ENCODE measurements around the gene SLC25A23. TPM values are rescaled to one million over a fixed set of nuclear protein-coding genes. Genes with fewer than 3 reads are reported as not detected.

The SLC25A23 gene
- total and polyA plus RNA-seq, 5 donors = 59.6 to 95.5 (median 86.6) TPM

DNA sequence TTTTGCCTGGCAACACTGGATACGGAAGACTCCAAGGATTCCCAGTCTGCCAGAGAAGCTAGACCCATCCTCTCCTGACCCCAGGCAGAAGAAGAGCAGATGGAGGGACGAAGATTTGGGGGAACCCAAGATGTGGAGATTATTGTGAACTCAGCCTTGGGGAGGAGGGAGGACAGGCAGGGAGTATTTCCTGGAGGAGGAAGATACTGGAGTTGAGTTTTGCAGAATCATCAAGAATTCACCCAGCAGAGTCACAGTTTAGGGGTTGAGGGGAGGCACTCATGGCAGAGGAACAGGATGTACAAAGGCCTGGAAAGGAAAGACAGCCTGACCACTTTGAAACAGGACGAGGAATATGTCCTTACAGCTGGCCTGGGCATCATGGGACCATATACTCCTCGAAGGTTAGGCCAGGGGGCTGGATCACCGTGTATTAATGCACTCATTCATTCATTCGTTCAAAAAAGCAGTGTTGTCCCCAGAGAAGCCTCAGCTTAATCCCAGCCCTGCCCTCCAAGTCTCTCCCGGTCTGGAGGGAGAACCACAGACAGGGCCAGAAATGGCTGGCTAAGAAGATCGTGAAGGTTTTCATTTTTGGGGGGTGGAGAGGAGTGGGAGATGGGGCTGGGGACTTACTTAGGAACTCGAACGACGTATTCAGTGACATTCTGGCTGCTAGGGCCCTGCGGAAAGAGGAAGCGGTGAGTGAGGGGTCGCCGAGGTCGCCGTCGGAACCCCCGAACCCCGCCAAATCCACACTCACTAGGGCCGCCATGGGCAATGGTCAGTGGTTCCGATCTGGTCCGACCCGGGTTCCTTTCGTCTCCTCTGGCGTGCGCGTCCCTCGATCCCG, 67.1 kb downstream of the SLC25A23 start:
- peak overlapping the region; percentile 61 for H3K27ac ChIP-seq (ENCODE audit: low read length)
- H3K9me3 ChIP-seq (ENCODE audit: control insufficient read depth, low read length) = no peaks in the 10 kb centered on the region
- intact Hi-C loops (cut with DNase I) = no loop called here
- peaks cover 4% of the 10 kb centered on the region for H3K4me1 ChIP-seq (ENCODE audit: control insufficient read depth, insufficient read depth, low read length)
- peak overlapping the region; percentile 76 for H3K4me3 ChIP-seq (ENCODE audit: low read length)
- H3K27me3 ChIP-seq (ENCODE audit: control insufficient read depth, insufficient read depth) = no peaks in the 10 kb centered on the region
- ATAC-seq (no peak), DNase-seq (no peak)
- WGBS = 7% methylated on average over 30 of the region's 30 CpGs

Small RNAs within 50 kb of the gene (microRNA-seq; reads per million reads assigned to microRNA genes)
- gene MIR3940 = 0.54 to 1.3 reads per million in 2 donors
- 0 reads per million in 2 donors for gene MIR6790

Other genes starting within 250 kb of the SLC25A23 start
- gene MLLT1, start 179.8 kb downstream of the SLC25A23 start, total RNA-seq = 10 to 100 TPM; 62.5 to 67.3 (median 65.5) TPM
- 34.8 TPM for gene MLLT1, start 179.8 kb downstream of the SLC25A23 start, polyA plus RNA-seq
- gene ACER1, start 126.2 kb downstream of the SLC25A23 start, total RNA-seq = not detected
- not detected for gene ACER1, start 126.2 kb downstream of the SLC25A23 start, polyA plus RNA-seq
- gene CLPP, start 98.3 kb downstream of the SLC25A23 start, total RNA-seq = 10 to 100 TPM; 61.5 to 79.5 (median 68.6) TPM
- gene CLPP, start 98.3 kb downstream of the SLC25A23 start, polyA plus RNA-seq = 73.0 TPM
- gene ALKBH7, start 87.0 kb downstream of the SLC25A23 start, total RNA-seq = 100 to 1,000 TPM in 3 of 4 donors, 10 to 100 TPM in 1; 95.6 to 127 (median 119) TPM
- 99.0 TPM for gene ALKBH7, start 87.0 kb downstream of the SLC25A23 start, polyA plus RNA-seq
- 1 to 10 TPM in 2 of 4 donors, under 1 TPM in 2; 0.68 to 1.3 (median 0.99) TPM for gene PSPN, start 83.9 kb downstream of the SLC25A23 start, total RNA-seq
- gene PSPN, start 83.9 kb downstream of the SLC25A23 start, polyA plus RNA-seq = 0.50 TPM
- 10 to 100 TPM; 30.8 to 39.8 (median 34.3) TPM for gene GTF2F1, start 66.6 kb downstream of the SLC25A23 start, total RNA-seq
- gene GTF2F1, start 66.6 kb downstream of the SLC25A23 start, polyA plus RNA-seq = 33.8 TPM
- 100 to 1,000 TPM; 105 to 134 (median 112) TPM for gene KHSRP, start 35.0 kb downstream of the SLC25A23 start, total RNA-seq
- gene KHSRP, start 35.0 kb downstream of the SLC25A23 start, polyA plus RNA-seq = 84.8 TPM
- gene SLC25A41, start 26.0 kb downstream of the SLC25A23 start, total RNA-seq = under 1 TPM; 0.21 to 0.54 (median 0.29) TPM
- gene SLC25A41, start 26.0 kb downstream of the SLC25A23 start, polyA plus RNA-seq = 0.36 TPM
- not detected for gene CRB3, start 4.5 kb upstream of the SLC25A23 start, total RNA-seq
- 0.11 TPM for gene CRB3, start 4.5 kb upstream of the SLC25A23 start, polyA plus RNA-seq
- gene DENND1C, start 22.0 kb upstream of the SLC25A23 start, total RNA-seq = 1 to 10 TPM in 2 of 4 donors, under 1 TPM in 2; 0.54 to 1.9 (median 1.1) TPM
- gene DENND1C, start 22.0 kb upstream of the SLC25A23 start, polyA plus RNA-seq = 0.68 TPM
- 1 to 10 TPM in 3 of 4 donors, under 1 TPM in 1; 0.45 to 7.4 (median 2.7) TPM for gene TUBB4A, start 42.5 kb upstream of the SLC25A23 start, total RNA-seq
- 2.2 TPM for gene TUBB4A, start 42.5 kb upstream of the SLC25A23 start, polyA plus RNA-seq
- under 1 TPM; 0.17 to 0.91 (median 0.24) TPM for gene TNFSF9, start 71.2 kb upstream of the SLC25A23 start, total RNA-seq
- gene TNFSF9, start 71.2 kb upstream of the SLC25A23 start, polyA plus RNA-seq = 0.14 TPM
- gene CD70, start 131.4 kb upstream of the SLC25A23 start, total RNA-seq = not detected
- not detected for gene CD70, start 131.4 kb upstream of the SLC25A23 start, polyA plus RNA-seq
- gene TNFSF14, start 210.4 kb upstream of the SLC25A23 start, total RNA-seq = 1 to 10 TPM in 2 of 4 donors, under 1 TPM in 2; 0.08 to 1.1 (median 0.83) TPM
- 0.29 TPM for gene TNFSF14, start 210.4 kb upstream of the SLC25A23 start, polyA plus RNA-seq

Measured in right cardiac atrium (tissue), 5 donors.